Cardiac fibroblast (primary cell): Measurements from ENCODE around the gene UBE2M.

ENCODE experiments used
- DNase-seq, 2 donors: peaks; one replicate each; pipeline versions ENCODE4 v3.0.0 to v3.0.0-alpha.2; 2010; ENCODE audit warnings: low read depth in 2 of 2
- H3K4me3 ChIP-seq, 2 donors: replicated peaks in 1 of 2; 1 replicate in 1 of 2; 2 replicates in 1 of 2; pipeline ENCODE4 v1.5.1; 2011; ENCODE audit warnings: low read depth in 2 of 2, low read length in 2 of 2, mild to moderate bottlenecking in 2 of 2, moderate library complexity in 1 of 2
- TF ChIP-seq, protein P1 (sequence below): IDR thresholded peaks from one replicate; pipeline ENCODE4 v1.5.1; 2011; ENCODE audit warnings: low read depth, mild to moderate bottlenecking, low read length, inconsistent platforms

Gene UBE2M

DNA sequence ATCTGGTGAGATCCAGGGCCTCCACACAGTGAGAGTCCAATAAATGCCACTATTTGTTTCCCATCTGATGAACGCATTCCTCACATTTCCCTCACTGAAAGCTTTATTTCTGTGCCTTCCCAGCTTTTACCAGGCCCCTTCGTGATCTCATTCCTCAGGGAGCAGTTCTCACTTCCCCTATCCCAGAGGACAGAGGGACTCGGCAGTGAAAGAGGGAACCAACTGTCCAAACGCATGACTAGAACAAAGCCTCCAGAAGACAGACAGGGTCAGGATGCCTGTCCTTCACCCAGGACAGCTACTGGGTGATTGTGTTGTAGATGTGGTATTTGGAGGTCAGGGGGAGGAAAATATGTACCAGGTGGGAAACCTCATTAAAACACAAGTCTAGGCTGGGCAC, 36.8 kb downstream of the UBE2M start:
- TF ChIP-seq, protein P1, sequence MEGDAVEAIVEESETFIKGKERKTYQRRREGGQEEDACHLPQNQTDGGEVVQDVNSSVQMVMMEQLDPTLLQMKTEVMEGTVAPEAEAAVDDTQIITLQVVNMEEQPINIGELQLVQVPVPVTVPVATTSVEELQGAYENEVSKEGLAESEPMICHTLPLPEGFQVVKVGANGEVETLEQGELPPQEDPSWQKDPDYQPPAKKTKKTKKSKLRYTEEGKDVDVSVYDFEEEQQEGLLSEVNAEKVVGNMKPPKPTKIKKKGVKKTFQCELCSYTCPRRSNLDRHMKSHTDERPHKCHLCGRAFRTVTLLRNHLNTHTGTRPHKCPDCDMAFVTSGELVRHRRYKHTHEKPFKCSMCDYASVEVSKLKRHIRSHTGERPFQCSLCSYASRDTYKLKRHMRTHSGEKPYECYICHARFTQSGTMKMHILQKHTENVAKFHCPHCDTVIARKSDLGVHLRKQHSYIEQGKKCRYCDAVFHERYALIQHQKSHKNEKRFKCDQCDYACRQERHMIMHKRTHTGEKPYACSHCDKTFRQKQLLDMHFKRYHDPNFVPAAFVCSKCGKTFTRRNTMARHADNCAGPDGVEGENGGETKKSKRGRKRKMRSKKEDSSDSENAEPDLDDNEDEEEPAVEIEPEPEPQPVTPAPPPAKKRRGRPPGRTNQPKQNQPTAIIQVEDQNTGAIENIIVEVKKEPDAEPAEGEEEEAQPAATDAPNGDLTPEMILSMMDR, result no peak
- DNase-seq, result no peak
- H3K4me3 ChIP-seq, result no peak overlapping the region

GRCh38 chr19:58520257-58520599, 38.2 kb downstream of the UBE2M start:
- peak overlapping the region; percentile 84 to 85 for H3K4me3 ChIP-seq
- no peak for DNase-seq
- TF ChIP-seq, protein P1, result no peak

GRCh38 chr19:58519355-58520256, 38.8 kb downstream of the UBE2M start, which contains the start of gene ZBTB45:
Gene ZBTB45, minus strand, starts transcription at chr19:58519810. Its CDS starts 2,137 bp downstream, at chr19:58517673.
- TF ChIP-seq, protein P1, result peak; percentile 55
- peak; percentile 98 for DNase-seq

GRCh38 chr19:58519087-58519354, 39.4 kb downstream of the UBE2M start:
- peak overlapping the region; percentile 84 to 85 for H3K4me3 ChIP-seq
- TF ChIP-seq, protein P1, result peak; percentile 80
- peak; percentile 77 to 78 for DNase-seq

More at GRCh38 chr19:58519355-58520256, 38.8 kb downstream of the UBE2M start, which contains the start of gene ZBTB45:
- H3K4me3 ChIP-seq, result peak within 1 kb of the TSS; percentile 84 to 85

- peak overlapping the region; percentile 84 to 85 for H3K4me3 ChIP-seq
- DNase-seq, result peak in 1 of 2 donors; percentile 7
- TF ChIP-seq, protein P1, result no peak
Observed at GRCh38 chr19:58518256-58519086, 39.9 kb downstream of the UBE2M start.

DNA sequence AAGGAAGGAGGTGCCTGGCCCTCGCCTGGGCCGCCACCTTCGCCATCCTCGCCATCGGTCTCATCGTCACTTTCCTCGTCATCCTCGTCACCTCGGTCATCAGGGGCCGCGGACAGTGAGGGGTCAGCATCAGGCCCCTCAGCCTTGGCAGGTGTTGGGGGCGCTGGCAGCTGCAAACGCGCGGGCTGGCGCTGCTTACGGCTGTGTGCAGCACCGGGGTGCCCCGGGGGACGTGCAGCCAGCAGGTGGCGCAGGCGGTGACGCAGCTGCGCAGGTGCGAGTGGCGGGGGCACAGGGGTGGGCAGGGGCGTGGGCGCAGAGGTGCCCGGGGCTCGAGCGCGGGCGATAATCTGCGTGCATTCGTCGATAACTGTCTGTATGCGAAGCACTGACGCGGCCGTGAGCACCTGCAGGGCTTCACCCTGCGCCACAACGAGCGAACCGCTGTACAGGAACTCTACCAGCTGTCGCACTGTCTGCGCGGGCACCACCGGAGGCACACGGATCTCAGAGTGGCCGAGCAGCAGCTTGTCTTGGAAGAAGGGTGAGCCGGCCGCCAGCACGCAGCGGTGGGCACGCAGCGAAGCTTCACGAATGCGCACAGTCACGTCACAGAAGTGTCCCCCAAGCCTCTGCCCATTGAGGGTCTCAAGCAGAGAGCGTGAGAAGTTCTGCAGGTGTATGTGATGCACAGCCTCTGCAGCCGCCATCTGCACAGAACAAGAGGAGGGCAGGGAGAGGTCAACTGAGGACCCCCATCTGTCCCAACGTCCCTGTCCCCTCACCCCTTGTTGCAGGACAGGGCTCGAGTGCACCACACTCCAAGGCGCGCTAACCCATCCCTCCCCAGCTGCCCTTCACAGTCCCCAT, 41.2 kb downstream of the UBE2M start:
- DNase-seq, result no peak
- no peak overlapping the region for H3K4me3 ChIP-seq
- TF ChIP-seq, protein P1, result no peak
